SK-N-SH (cell line): Measurements from ENCODE around the gene PSMA6.

Source experiments
- EZH2phosphoT487 ChIP-seq: fragments of 200-600 bp; sonication (generic); IDR thresholded peaks from 2 replicates; pipeline ENCODE4 v1.6.1; 2017; ENCODE audit warnings: low read depth, mixed run types, mild to moderate bottlenecking, antibody characterized with exemption, moderate library complexity, borderline replicate concordance
- FOXM1 ChIP-seq: IDR thresholded peaks from 2 replicates; pipeline ENCODE4 v1.4.0; 2012; ENCODE audit warnings: low read depth, mild to moderate bottlenecking
- MXI1 ChIP-seq: IDR thresholded peaks from 2 replicates; pipeline ENCODE4 v1.6.1; 2012; ENCODE audit warnings: mild to moderate bottlenecking, low read depth, low read length, improper control_type of control experiment
- RAD21 ChIP-seq: IDR thresholded peaks from 2 replicates; pipeline ENCODE4 v1.6.1; 2012; ENCODE audit warnings: mild to moderate bottlenecking, low read length
- RXRA ChIP-seq: IDR thresholded peaks from 2 replicates; pipeline ENCODE4 v1.4.0; 2012; ENCODE audit warnings: low read depth, mild to moderate bottlenecking, borderline replicate concordance
- SMC3 ChIP-seq: IDR thresholded peaks from 2 replicates; pipeline ENCODE4 v1.6.1; 2012; ENCODE audit warnings: low read depth, low read length, improper control_type of control experiment
- TF ChIP-seq, protein P1 (sequence below): fragments of 200-600 bp; sonication (generic); IDR thresholded peaks from 2 replicates; pipeline ENCODE4 v1.6.1; 2017; ENCODE audit warnings: antibody characterized with exemption, mild to moderate bottlenecking, moderate library complexity
- TF ChIP-seq, protein P2 (sequence below): IDR thresholded peaks from 2 replicates; pipeline ENCODE4 v1.6.1; 2012; ENCODE audit warnings: mild to moderate bottlenecking, low read depth, low read length, moderate library complexity
- TF ChIP-seq, protein P3 (sequence below): fragments of 150-350 bp; IDR thresholded peaks from 2 replicates; pipeline ENCODE4 v1.6.1; 2017; ENCODE audit warnings: antibody characterized with exemption, low read length, low read depth, borderline replicate concordance

DNA sequence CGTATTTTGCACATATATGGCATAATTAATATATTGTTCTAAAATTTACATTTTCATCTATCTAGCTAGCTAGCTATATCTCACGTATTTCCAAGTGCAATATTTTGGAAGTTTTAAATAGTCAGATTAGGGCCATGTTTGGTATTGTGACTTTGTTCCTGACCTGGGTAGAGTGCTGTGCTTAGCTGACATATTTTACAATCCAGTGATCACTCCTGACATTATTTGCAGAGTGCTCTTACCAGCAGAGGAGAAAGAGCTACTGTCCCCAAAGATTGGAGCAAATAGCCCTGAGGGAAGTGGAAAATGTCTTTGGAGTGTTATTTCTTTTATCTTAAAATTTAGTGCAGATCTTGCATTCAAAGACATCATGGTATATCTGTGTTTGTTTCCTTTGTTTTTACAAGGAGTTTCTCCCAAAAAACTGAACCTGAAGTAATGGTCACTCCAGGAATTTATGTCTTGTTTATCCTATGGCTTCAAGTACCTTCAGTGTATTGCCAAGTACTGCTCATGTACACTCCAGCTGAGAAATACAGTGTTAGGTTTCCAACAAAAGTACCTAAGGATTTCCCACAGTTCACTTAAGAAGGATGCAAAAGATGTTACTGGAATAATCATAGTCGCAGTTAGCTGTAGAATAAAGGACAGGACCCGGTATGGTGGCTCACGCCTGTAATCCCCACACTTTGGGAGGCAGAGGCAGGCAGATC is 49.4 kb upstream of the PSMA6 start:
- TF ChIP-seq, protein P1, sequence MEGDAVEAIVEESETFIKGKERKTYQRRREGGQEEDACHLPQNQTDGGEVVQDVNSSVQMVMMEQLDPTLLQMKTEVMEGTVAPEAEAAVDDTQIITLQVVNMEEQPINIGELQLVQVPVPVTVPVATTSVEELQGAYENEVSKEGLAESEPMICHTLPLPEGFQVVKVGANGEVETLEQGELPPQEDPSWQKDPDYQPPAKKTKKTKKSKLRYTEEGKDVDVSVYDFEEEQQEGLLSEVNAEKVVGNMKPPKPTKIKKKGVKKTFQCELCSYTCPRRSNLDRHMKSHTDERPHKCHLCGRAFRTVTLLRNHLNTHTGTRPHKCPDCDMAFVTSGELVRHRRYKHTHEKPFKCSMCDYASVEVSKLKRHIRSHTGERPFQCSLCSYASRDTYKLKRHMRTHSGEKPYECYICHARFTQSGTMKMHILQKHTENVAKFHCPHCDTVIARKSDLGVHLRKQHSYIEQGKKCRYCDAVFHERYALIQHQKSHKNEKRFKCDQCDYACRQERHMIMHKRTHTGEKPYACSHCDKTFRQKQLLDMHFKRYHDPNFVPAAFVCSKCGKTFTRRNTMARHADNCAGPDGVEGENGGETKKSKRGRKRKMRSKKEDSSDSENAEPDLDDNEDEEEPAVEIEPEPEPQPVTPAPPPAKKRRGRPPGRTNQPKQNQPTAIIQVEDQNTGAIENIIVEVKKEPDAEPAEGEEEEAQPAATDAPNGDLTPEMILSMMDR: no peak
- TF ChIP-seq SMC3 (no peak), EZH2phosphoT487 (no peak), FOXM1 (no peak), RAD21 (no peak), RXRA (no peak), MXI1 (no peak)
- TF ChIP-seq, protein P2, sequence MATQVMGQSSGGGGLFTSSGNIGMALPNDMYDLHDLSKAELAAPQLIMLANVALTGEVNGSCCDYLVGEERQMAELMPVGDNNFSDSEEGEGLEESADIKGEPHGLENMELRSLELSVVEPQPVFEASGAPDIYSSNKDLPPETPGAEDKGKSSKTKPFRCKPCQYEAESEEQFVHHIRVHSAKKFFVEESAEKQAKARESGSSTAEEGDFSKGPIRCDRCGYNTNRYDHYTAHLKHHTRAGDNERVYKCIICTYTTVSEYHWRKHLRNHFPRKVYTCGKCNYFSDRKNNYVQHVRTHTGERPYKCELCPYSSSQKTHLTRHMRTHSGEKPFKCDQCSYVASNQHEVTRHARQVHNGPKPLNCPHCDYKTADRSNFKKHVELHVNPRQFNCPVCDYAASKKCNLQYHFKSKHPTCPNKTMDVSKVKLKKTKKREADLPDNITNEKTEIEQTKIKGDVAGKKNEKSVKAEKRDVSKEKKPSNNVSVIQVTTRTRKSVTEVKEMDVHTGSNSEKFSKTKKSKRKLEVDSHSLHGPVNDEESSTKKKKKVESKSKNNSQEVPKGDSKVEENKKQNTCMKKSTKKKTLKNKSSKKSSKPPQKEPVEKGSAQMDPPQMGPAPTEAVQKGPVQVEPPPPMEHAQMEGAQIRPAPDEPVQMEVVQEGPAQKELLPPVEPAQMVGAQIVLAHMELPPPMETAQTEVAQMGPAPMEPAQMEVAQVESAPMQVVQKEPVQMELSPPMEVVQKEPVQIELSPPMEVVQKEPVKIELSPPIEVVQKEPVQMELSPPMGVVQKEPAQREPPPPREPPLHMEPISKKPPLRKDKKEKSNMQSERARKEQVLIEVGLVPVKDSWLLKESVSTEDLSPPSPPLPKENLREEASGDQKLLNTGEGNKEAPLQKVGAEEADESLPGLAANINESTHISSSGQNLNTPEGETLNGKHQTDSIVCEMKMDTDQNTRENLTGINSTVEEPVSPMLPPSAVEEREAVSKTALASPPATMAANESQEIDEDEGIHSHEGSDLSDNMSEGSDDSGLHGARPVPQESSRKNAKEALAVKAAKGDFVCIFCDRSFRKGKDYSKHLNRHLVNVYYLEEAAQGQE: no peak
- TF ChIP-seq, protein P3, sequence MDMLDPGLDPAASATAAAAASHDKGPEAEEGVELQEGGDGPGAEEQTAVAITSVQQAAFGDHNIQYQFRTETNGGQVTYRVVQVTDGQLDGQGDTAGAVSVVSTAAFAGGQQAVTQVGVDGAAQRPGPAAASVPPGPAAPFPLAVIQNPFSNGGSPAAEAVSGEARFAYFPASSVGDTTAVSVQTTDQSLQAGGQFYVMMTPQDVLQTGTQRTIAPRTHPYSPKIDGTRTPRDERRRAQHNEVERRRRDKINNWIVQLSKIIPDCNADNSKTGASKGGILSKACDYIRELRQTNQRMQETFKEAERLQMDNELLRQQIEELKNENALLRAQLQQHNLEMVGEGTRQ: no peak
